Memory B cell (primary cell): ENCODE data around the gene EGLN3.

Experiments used
- ATAC-seq: fragments of 150-1000 bp; cut with Tn5 transposase; 2 replicates; pipeline ENCODE4 v1.10.0; 2021; ENCODE audit warnings: low read depth, mild to moderate bottlenecking, moderate library complexity
- DNase-seq, 2 donors: peaks; one replicate each; pipeline ENCODE4 v3.0.0; 2022; ENCODE audit warnings: low spot score in 2 of 2
- H3K27ac Mint-ChIP-seq: one replicate; pipeline ENCODE4 v1.8.0; 2022; ENCODE audit warnings: mild to moderate bottlenecking, moderate library complexity, mixed read lengths
- H3K27me3 Mint-ChIP-seq: one replicate; pipeline ENCODE4 v1.8.0; 2022; ENCODE audit warnings: mixed read lengths
- H3K36me3 Mint-ChIP-seq: one replicate; pipeline ENCODE4 v1.8.0; 2022; ENCODE audit warnings: mild to moderate bottlenecking, mixed read lengths
- H3K4me1 Mint-ChIP-seq: one replicate; pipeline ENCODE4 v1.8.0; 2022; ENCODE audit warnings: mixed read lengths
- H3K4me3 Mint-ChIP-seq: one replicate; pipeline ENCODE4 v1.8.0; 2022; ENCODE audit warnings: mild to moderate bottlenecking, moderate library complexity, mixed read lengths
- H3K9me3 Mint-ChIP-seq: one replicate; pipeline ENCODE4 v1.8.0; 2022; ENCODE audit warnings: mixed read lengths

The EGLN3 gene

GRCh38 chr14:33903369-33903768 is 47.5 kb downstream of the EGLN3 start:
- Mint-ChIP-seq H3K9me3 (peaks cover 2% of the 10 kb centered on the region), H3K27me3 (no peaks in the 10 kb centered on the region), H3K27ac (no peak overlapping the region), H3K4me3 (no peak overlapping the region), H3K4me1 (no peaks in the 10 kb centered on the region), H3K36me3 (no peaks in the 10 kb centered on the region)
- DNase-seq (no peak), ATAC-seq (no peak)

- peaks cover 2% of the 10 kb centered on the region for H3K9me3 Mint-ChIP-seq
- no peaks in the 10 kb centered on the region for H3K27me3 Mint-ChIP-seq
- no peaks in the 10 kb centered on the region for H3K4me1 Mint-ChIP-seq
- no peak for DNase-seq
- no peak for ATAC-seq
- H3K4me3 Mint-ChIP-seq: no peak overlapping the region
- H3K36me3 Mint-ChIP-seq: no peaks in the 10 kb centered on the region
- H3K27ac Mint-ChIP-seq: no peak overlapping the region
Observed at GRCh38 chr14:33902363-33902762, 48.5 kb downstream of the EGLN3 start.

GRCh38 chr14:33901426-33902155 is 49.3 kb downstream of the EGLN3 start:
- DNase-seq: no peak
- Mint-ChIP-seq H3K9me3 (peaks cover 2% of the 10 kb centered on the region), H3K36me3 (no peaks in the 10 kb centered on the region), H3K27me3 (no peaks in the 10 kb centered on the region), H3K4me1 (no peaks in the 10 kb centered on the region), H3K4me3 (no peak overlapping the region), H3K27ac (no peak overlapping the region)
- no peak for ATAC-seq

DNA sequence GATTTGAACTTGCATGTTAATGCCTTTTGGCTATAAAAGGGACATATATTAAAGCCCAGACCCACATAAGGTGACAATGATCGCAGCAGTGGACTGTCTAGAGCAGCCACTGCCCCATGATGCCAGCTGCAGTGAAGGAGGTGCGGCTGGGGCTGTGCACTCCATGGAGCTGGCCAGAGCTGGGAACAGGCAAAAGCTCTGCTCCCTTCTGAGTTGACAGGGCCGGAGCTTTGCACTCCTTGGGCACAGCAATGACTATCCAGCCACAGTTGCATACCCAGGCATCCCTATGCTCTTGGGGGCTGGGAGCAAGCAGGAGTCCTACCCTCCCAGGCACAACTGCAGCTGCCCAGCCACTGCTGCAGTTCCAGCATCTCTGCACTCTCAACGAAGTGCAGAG is 50.2 kb downstream of the EGLN3 start:
- no peak overlapping the region for H3K4me3 Mint-ChIP-seq
- ATAC-seq (no peak), DNase-seq (no peak)
- H3K27ac Mint-ChIP-seq: no peak overlapping the region
- no peaks in the 10 kb centered on the region for H3K27me3 Mint-ChIP-seq
- H3K9me3 Mint-ChIP-seq: peaks cover 2% of the 10 kb centered on the region
- no peaks in the 10 kb centered on the region for H3K4me1 Mint-ChIP-seq
- H3K36me3 Mint-ChIP-seq: no peaks in the 10 kb centered on the region

GRCh38 chr14:33899723-33900341 is 51.0 kb downstream of the EGLN3 start:
- ATAC-seq: no peak

DNA sequence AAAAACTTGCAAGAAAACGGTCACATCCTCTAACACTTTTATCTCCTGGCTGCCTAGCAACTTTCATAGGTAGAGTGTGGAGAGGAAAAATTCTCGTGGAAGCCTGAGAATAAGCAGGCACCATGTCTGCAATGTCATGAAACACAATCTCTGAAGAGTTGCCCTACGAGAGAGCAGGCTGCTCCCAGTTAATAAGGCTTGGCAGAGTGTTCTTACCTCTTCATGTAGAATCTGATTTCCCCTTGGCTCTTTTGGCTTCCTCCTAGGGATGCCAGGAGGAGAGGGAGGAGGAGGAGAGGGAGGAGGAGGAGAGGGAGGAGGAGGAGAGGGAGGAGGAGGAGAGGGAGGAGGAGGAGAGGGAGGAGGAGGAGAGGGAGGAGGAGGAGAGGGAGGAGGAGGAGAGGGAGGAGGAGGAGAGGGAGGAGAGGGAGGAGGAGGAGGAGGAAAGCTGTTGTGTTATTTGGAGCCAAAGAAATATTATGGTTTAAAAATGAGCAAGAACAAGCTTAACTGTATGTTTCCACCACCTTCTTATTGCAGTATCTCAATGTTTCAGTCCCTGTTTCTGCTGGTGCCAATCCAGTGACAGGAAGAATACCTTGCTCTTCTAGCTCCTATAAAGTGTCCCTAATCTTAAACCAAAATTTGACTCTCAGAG is 52.9 kb downstream of the EGLN3 start:
- no peak for ATAC-seq
- no peak for DNase-seq
- Mint-ChIP-seq H3K4me3 (no peak overlapping the region), H3K27ac (no peak overlapping the region), H3K27me3 (no peaks in the 10 kb centered on the region), H3K9me3 (peaks cover 11% of the 10 kb centered on the region), H3K36me3 (no peaks in the 10 kb centered on the region), H3K4me1 (no peaks in the 10 kb centered on the region)

More at GRCh38 chr14:33899723-33900341, 51.0 kb downstream of the EGLN3 start:
- no peaks in the 10 kb centered on the region for H3K4me1 Mint-ChIP-seq
- no peak for DNase-seq
- peaks cover 6% of the 10 kb centered on the region for H3K9me3 Mint-ChIP-seq
- no peak overlapping the region for H3K27ac Mint-ChIP-seq
- no peak overlapping the region for H3K4me3 Mint-ChIP-seq
- H3K27me3 Mint-ChIP-seq: no peaks in the 10 kb centered on the region
- no peaks in the 10 kb centered on the region for H3K36me3 Mint-ChIP-seq

DNA sequence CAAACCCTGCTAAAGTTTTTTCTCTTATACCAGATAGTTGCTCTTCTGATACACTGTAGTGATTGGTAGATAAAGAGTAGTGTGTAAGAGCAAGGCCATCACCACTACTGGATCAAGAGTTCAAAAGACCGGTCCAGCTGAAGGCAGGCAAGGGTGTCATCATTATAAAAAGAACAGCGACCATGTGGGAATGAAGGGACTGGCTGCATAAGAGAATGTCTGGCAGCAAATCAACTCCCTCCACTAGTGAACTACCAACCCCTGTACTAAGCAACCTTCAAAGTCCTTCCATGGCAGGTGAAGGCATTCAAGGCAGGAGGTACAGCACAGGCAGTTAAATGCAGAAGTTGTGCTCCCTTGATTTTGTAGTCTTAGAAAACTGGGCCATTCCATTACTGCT is 53.5 kb downstream of the EGLN3 start:
- ATAC-seq: no peak
- Mint-ChIP-seq H3K4me1 (no peaks in the 10 kb centered on the region), H3K9me3 (peaks cover 11% of the 10 kb centered on the region), H3K36me3 (no peaks in the 10 kb centered on the region), H3K27me3 (no peaks in the 10 kb centered on the region), H3K27ac (no peak overlapping the region), H3K4me3 (no peak overlapping the region)
- no peak for DNase-seq

GRCh38 chr14:33894339-33894738 is 56.5 kb downstream of the EGLN3 start:
- Mint-ChIP-seq H3K9me3 (peaks cover 17% of the 10 kb centered on the region), H3K27ac (no peak overlapping the region), H3K36me3 (no peaks in the 10 kb centered on the region), H3K4me3 (no peak overlapping the region), H3K4me1 (no peaks in the 10 kb centered on the region), H3K27me3 (no peaks in the 10 kb centered on the region)
- DNase-seq: no peak
- no peak for ATAC-seq

DNA sequence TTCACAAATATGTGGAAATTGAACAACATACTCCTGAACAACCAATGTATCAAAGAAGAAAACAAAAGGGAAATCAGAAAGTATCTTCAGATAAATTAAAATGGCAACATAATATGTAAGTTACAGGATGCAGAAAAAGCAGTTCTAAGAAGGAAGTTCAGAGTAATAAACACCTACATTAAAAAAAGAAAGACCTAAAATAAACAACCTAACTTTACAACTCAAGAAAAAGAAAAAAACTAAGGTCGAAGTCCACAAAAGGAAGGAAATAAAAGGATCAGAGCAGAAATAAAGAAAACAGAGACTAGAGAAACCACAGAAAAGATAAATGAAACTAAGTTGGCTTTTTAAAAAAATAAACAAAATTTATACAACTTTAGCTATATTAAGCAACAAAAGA is 59.2 kb downstream of the EGLN3 start:
- H3K27ac Mint-ChIP-seq: no peak overlapping the region

GRCh38 chr14:33884916-33885315 is 66.0 kb downstream of the EGLN3 start:
- peaks cover 5% of the 10 kb centered on the region for H3K9me3 Mint-ChIP-seq
- H3K4me1 Mint-ChIP-seq: no peaks in the 10 kb centered on the region
- ATAC-seq: no peak
- no peaks in the 10 kb centered on the region for H3K27me3 Mint-ChIP-seq
- no peaks in the 10 kb centered on the region for H3K36me3 Mint-ChIP-seq
- no peak for DNase-seq
- no peak overlapping the region for H3K4me3 Mint-ChIP-seq
- no peak overlapping the region for H3K27ac Mint-ChIP-seq

More for the DNA sequence above, 59.2 kb downstream of the EGLN3 start:
- DNase-seq (no peak), ATAC-seq (no peak)
- H3K9me3 Mint-ChIP-seq: peaks cover 19% of the 10 kb centered on the region
- no peak overlapping the region for H3K4me3 Mint-ChIP-seq
- H3K27me3 Mint-ChIP-seq: no peaks in the 10 kb centered on the region
- no peaks in the 10 kb centered on the region for H3K4me1 Mint-ChIP-seq
- no peaks in the 10 kb centered on the region for H3K36me3 Mint-ChIP-seq

- no peak for ATAC-seq
- Mint-ChIP-seq H3K27ac (no peak overlapping the region), H3K4me3 (no peak overlapping the region), H3K9me3 (peaks cover 10% of the 10 kb centered on the region), H3K36me3 (no peaks in the 10 kb centered on the region), H3K27me3 (no peaks in the 10 kb centered on the region), H3K4me1 (no peaks in the 10 kb centered on the region)
- DNase-seq: no peak
Observed at GRCh38 chr14:33880330-33880729, 70.5 kb downstream of the EGLN3 start.

GRCh38 chr14:33879684-33880286 is 71.1 kb downstream of the EGLN3 start:
- H3K27ac Mint-ChIP-seq: no peak overlapping the region
- no peaks in the 10 kb centered on the region for H3K36me3 Mint-ChIP-seq
- no peaks in the 10 kb centered on the region for H3K27me3 Mint-ChIP-seq
- H3K4me1 Mint-ChIP-seq: no peaks in the 10 kb centered on the region
- DNase-seq (no peak), ATAC-seq (no peak)
- no peak overlapping the region for H3K4me3 Mint-ChIP-seq
- H3K9me3 Mint-ChIP-seq: peaks cover 12% of the 10 kb centered on the region

DNA sequence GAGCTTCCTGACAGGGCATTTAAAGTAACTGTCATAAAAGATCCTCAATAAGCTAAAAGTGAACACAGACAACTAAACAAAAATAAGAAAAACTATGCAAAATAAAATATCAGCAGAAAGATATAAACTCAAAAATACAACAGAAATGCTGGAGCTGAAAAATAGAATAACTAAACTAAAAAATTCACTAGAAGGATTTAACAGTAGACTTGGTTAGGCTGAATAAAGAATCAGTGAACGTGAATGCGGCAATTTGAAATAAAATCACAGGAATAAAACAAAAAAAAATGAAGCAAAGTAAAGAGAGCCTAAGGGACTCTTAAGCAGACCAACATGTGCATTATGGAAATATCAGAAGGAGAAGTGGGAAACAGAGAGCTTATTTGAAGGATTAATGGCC is 74.6 kb downstream of the EGLN3 start:
- Mint-ChIP-seq H3K4me3 (no peak overlapping the region), H3K9me3 (peaks cover 17% of the 10 kb centered on the region), H3K27me3 (no peaks in the 10 kb centered on the region), H3K36me3 (no peaks in the 10 kb centered on the region), H3K4me1 (no peaks in the 10 kb centered on the region), H3K27ac (no peak overlapping the region)
- ATAC-seq (no peak), DNase-seq (no peak)
